ENCODE measurements around the gene ZNF688.

The ZNF688 gene

GRCh38 chr16:30570636-30571444, 674 bp downstream of the ZNF688 start:
- DNase-seq (ENCODE audit: low spot score): peak; percentile 45
- no peak for TF ChIP-seq CTCF (IDR thresholded peaks at IDR 0.05; ENCODE audit: borderline replicate concordance, control extremely low read depth, extremely low read depth, insufficient read depth, missing control alignments)
- in situ Hi-C loops (cut with MboI; ENCODE audit: low sequenced_read_pairs, unreplicated experiment): no loop called here

GRCh38 chr16:30569746-30570635, 1.5 kb downstream of the ZNF688 start:
- TF ChIP-seq CTCF (IDR thresholded peaks at IDR 0.05; ENCODE audit: borderline replicate concordance, control extremely low read depth, extremely low read depth, insufficient read depth, missing control alignments): no peak
- in situ Hi-C loops (cut with MboI; ENCODE audit: low sequenced_read_pairs, unreplicated experiment): no loop called here
- DNase-seq (ENCODE audit: low spot score): no peak

GRCh38 chr16:30569281-30569680, 2.2 kb downstream of the ZNF688 start:
- TF ChIP-seq CTCF (IDR thresholded peaks at IDR 0.05; ENCODE audit: borderline replicate concordance, control extremely low read depth, extremely low read depth, insufficient read depth, missing control alignments): no peak
- DNase-seq (ENCODE audit: low spot score): no peak
- in situ Hi-C loops (cut with MboI; ENCODE audit: low sequenced_read_pairs, unreplicated experiment): no loop called here

DNA sequence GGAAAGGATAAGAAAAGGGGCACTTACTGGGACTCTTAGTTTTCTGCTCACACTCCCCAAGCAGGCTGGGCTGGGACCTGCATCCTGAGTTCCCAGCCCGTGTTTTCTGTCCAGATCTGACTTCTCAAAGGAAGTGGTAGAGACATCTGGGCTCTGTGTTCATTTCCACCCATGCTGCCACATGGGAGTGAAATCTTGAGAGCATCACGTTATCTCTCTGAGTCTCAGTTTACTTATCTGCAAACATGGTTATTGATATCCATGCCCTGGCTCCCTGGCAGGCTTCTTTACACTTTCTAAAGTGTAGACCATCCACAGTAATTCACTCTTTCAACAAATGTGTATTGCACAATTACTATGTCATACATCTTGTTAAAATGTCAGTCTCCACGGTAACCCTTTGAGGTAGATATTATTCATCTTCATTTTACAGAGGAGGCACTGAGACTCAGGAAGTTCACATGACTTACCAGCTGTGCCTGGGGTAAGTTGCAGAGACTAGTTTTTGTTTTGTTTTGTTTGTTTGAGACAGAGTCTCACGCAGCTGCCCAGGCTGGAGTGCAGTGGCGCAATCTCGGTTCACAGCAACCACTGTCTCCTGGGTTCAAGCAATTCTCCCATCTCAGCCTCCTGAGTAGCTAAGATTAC, 3.4 kb downstream of the ZNF688 start:
- DNase-seq (ENCODE audit: low spot score): peak; percentile 60
- no peak for TF ChIP-seq CTCF (IDR thresholded peaks at IDR 0.05; ENCODE audit: borderline replicate concordance, control extremely low read depth, extremely low read depth, insufficient read depth, missing control alignments)
- in situ Hi-C loops (cut with MboI; ENCODE audit: low sequenced_read_pairs, unreplicated experiment): no loop called here

DNA sequence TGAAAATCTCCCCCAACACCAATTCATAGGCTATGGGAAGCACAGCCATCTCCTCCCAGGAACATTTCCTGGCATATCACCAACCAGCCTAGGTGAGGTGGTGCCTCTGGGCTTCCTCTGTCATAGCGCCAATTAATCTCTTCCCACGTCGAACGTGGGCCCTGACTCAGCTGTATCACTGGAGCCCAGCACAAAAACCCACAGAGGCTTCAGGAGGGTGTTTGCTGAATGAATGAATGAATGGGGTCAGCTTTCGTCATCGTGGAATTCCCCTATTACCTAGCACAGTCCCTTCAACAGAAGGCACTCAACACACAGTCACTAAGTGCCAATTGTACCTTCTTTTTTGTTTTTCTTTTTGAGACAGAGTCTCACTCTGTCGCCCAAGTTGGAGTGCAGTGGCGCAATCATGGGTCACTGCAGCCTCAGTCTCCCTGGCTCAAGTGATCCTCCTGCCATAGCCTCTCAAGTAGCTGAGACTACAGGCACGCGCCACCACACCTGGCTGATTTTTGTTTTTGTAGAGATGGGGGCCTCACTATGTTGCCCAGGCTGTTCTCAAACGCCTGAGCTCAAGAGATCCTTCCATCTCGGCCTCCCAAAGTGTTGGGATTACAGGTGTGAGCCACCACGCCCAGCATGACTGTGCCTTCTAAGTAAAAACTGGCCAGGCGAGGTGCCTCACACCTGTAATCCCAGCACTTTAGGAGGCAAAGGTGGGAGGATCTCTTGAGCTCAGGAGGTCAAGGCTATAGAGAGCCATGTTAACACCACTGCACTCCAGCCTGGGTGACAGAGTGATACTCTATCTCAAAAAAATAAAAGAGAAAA, 4.1 kb downstream of the ZNF688 start:
- no peak for TF ChIP-seq CTCF (IDR thresholded peaks at IDR 0.05; ENCODE audit: borderline replicate concordance, control extremely low read depth, extremely low read depth, insufficient read depth, missing control alignments)
- DNase-seq (ENCODE audit: low spot score): no peak
- in situ Hi-C loops (cut with MboI; ENCODE audit: low sequenced_read_pairs, unreplicated experiment): no loop called here
